ENCODE results near the gene CASP8. TPM values are rescaled to one million over a fixed set of nuclear protein-coding genes. Genes with fewer than 3 reads are reported as not detected.
A peak's percentile ranks its signal among the peaks of the same experiment; 100 is the strongest.

The CASP8 gene
- total and polyA plus RNA-seq, 9 of the 15 experiments (the other 6 are each of a cell fraction or from before 2014, with no cell fraction given): 10.2 to 31.4 (median 19.4) TPM

DNA sequence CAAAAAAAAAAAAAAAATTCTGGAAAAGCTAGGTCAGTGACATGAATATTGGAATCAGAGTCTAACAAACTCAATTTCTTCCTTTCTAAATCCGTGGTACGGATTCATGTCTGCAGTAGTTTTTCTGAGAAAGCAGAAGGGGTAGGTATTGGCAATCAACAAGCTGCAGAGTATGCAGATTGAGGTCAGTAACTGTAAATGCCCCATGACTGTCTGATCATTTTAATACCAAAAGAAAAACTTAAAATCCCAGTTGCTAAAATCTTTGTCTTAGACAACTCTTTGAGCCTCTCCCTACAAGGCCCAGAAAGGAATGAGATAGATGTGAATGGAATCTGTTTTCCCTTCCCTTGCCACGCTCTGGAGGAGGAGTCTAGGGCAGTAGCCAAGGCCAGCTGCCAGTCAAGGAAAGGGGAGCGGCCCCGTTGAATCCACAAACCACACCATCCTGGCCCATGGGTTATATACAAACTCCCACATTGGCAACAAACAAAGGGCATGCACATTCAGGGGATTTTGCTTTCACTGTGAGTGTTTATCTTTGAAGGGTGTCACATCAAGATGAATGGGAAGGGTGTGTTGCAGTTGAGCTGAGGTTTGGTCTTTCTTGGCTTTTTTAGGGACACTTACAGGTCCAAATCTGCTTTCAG, 6.1 kb upstream of the CASP8 start:
- H3K4me2 ChIP-seq (ENCODE audit: insufficient read depth, low read length): no peak overlapping the region
- peak overlapping the region in 1 of 2 experiments; percentile 74; a peak in 1 of 4 replicates for H3K9ac ChIP-seq (ENCODE audit: insufficient read depth in 1 of 2, low read depth in 2 of 2, low read length in 2 of 2)
- peaks cover 20 to 29% of the 10 kb centered on the region in 2 experiments for H3K4me1 ChIP-seq (replicated peaks in 1 of 2; ENCODE audit: control insufficient read depth in 2 of 2, insufficient read depth in 2 of 2, low read length in 2 of 2)
- DNase-seq (ENCODE audit: extremely low read depth in 1 of 4, low spot score in 3 of 4) (no peak), FAIRE-seq (peak; percentile 49), ATAC-seq (no peak; the same call in 2 of the 3 replicates)
- no peaks in the 10 kb centered on the region for H3K9me3 ChIP-seq (replicated peaks; ENCODE audit: control insufficient read depth, insufficient read depth, low read depth, low read length)
- intact Hi-C loops (cut with micrococcal nuclease) (no loop called here), in situ Hi-C loops (cut with MboI) (no loop called here)
- no TSS peak for BruUV-seq (replicated peaks)
- peaks cover 14% of the 10 kb centered on the region; the same call in 2 of the 3 replicates for H3K79me2 ChIP-seq (ENCODE audit: control insufficient read depth, insufficient read depth, low read length)
- peak overlapping the region; percentile 46; the same call in 1 of the 3 replicates for H3K27ac ChIP-seq (ENCODE audit: extremely low read depth, low read depth, low read length)
- ChIA-PET POLR2A (interaction anchor here (1.5 kb wide), 1 partner anchor 12 kb away, joined by 3 read pairs; no protein-coding TSS in a partner anchor), CTCF (ENCODE audit: low intra/inter-chr PET ratio) (no interaction called here)
- no peaks in the 10 kb centered on the region for H3K9me1 ChIP-seq (ENCODE audit: control insufficient read depth, insufficient read depth, low read length)
- 17% methylated on average over 5 of the region's 5 CpGs for WGBS (ENCODE audit: insufficient coverage, low coverage, missing lambda C conversion rate)
- H3K4me3 ChIP-seq: no peak overlapping the region
- no peak overlapping the region for H2AFZ ChIP-seq (ENCODE audit: low read depth, low read length)
- H3K36me3 ChIP-seq (ENCODE audit: control insufficient read depth, insufficient read depth, low read length): no peaks in the 10 kb centered on the region
- H4K20me1 ChIP-seq (replicated peaks; ENCODE audit: control insufficient read depth, insufficient read depth, low read length): no peaks in the 10 kb centered on the region
- no peaks in the 10 kb centered on the region for H3K27me3 ChIP-seq (ENCODE audit: control insufficient read depth in 2 of 2, insufficient read depth in 2 of 2, low read length in 2 of 2)
- TF ChIP-seq RBM39 (optimal IDR thresholded peaks at IDR 0.05; ENCODE audit: low read depth, low read length) (no peak), TCF3 (CRISPR knock-in tag; IDR thresholded peaks at IDR 0.05) (peak; percentile 27; the same call in 1 of the 2 replicates), RBM25 (IDR thresholded peaks at IDR 0.05; ENCODE audit: low read depth, low read length, severe bottlenecking) (no peak), PHB2 (IDR thresholded peaks at IDR 0.05; ENCODE audit: low read depth) (no peak), ZNF274 (IDR thresholded peaks at IDR 0.05; ENCODE audit: borderline replicate concordance, low read depth, low read length) (no peak), HDAC6 (IDR thresholded peaks at IDR 0.05; ENCODE audit: low read depth, low read length) (no peak), TAF7 (tag; IDR thresholded peaks at IDR 0.05) (no peak), MEIS2 (IDR thresholded peaks at IDR 0.05; ENCODE audit: partially characterized antibody) (peak; percentile 91), ZNF146 (CRISPR knock-in tag; IDR thresholded peaks at IDR 0.05; ENCODE audit: unreplicated experiment) (no peak), SMC3 (conservative IDR thresholded peaks at IDR 0.05; ENCODE audit: insufficient read depth, low read depth, low read length) (no peak), POLR2A (conservative IDR thresholded peaks at IDR 0.05) (no peak), GABPB1 (CRISPR knock-in tag; IDR thresholded peaks at IDR 0.05) (no peak)
- TF ChIP-seq, protein P1, sequence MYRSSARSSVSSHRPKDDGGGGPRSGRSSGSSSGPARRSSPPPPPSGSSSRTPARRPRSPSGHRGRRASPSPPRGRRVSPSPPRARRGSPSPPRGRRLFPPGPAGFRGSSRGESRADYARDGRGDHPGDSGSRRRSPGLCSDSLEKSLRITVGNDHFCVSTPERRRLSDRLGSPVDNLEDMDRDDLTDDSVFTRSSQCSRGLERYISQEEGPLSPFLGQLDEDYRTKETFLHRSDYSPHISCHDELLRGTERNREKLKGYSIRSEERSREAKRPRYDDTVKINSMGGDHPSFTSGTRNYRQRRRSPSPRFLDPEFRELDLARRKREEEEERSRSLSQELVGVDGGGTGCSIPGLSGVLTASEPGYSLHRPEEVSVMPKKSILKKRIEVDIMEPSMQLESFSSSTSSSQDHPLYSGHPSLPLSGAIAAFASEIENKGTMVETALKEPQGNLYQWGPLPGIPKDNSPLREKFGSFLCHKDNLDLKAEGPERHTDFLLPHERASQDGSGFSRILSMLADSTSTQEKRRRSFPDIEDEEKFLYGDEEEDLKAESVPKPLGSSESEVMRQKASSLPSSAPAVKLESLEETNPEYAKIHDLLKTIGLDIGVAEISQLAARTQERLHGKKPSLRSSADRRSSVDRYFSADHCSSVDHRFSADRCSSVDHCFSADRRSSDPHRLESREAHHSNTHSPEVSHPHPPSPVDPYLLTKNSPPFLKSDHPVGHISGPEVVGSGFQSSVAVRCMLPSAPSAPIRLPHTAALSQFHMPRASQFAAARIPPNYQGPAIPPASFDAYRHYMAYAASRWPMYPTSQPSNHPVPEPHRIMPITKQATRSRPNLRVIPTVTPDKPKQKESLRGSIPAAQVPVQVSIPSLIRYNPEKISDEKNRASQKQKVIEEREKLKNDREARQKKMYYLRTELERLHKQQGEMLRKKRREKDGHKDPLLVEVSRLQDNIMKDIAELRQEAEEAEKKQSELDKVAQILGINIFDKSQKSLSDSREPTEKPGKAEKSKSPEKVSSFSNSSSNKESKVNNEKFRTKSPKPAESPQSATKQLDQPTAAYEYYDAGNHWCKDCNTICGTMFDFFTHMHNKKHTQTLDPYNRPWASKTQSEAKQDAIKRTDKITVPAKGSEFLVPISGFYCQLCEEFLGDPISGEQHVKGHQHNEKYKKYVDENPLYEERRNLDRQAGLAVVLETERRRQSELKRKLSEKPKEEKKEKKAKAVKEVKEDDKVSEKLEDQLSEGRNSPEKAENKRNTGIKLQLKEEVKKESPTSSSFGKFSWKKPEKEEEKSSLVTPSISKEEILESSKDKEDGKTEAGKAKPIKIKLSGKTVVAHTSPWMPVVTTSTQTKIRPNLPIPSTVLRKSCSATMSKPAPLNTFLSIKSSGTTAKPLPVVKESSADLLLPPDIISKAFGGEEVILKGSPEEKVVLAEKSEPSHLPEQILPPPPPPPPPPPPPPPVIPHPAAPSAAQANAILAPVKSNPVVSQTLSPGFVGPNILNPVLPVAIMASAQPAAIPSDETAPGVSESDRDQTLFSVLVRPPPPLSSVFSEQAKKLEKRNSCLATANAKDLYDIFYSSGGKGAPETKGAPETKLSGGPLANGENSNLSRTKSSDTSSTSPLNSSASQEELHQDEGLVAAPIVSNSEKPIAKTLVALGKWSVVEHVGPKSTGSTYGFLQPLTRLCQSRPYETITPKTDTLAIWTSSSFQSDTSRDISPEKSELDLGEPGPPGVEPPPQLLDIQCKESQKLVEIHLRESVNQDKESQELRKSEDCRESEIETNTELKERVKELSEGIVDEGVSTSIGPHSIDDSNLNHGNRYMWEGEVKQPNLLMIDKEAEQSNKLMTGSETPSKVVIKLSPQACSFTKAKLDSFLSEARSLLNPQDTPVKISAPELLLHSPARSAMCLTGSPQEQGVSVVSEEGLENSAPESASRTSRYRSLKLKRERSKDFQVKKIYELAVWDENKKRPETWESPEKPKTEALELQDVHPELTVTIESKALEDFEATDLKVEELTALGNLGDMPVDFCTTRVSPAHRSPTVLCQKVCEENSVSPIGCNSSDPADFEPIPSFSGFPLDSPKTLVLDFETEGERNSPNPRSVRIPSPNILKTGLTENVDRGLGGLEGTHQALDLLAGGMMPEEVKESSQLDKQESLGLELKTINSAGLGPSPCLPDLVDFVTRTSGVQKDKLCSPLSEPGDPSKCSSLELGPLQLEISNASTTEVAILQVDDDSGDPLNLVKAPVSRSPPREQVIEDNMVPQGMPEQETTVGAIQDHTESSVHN (IDR thresholded peaks at IDR 0.05; ENCODE audit: borderline replicate concordance in 1 of 2, low read depth in 1 of 2): no peak
- TF ChIP-seq, protein P2, sequence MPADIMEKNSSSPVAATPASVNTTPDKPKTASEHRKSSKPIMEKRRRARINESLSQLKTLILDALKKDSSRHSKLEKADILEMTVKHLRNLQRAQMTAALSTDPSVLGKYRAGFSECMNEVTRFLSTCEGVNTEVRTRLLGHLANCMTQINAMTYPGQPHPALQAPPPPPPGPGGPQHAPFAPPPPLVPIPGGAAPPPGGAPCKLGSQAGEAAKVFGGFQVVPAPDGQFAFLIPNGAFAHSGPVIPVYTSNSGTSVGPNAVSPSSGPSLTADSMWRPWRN (IDR thresholded peaks at IDR 0.05; ENCODE audit: low read depth): no peak
